RWPE2 (cell line): ENCODE data around the gene BBX.

Experiments
- ATAC-seq: fragments of 200-7000 bp; cut with Tn5 transposase; 3 replicates; pipeline ENCODE4 v1.9.1; 2021; ENCODE audit warnings: low read depth
- DNase-seq: peaks from one replicate; pipeline ENCODE4 v3.0.0-alpha.2; 2020; ENCODE audit warnings: low spot score
- H3K27ac ChIP-seq: fragments of 450-650 bp; 2 replicates; pipeline ENCODE4 v1.5.1; 2017; ENCODE audit warnings: mild to moderate bottlenecking; ENCODE audit not compliant: poor library complexity, severe bottlenecking
- H3K27me3 ChIP-seq: fragments of 250-450 bp; sonication (Bioruptor Pico); 2 replicates; pipeline ENCODE4 v1.5.1; 2021; ENCODE audit warnings: mild to moderate bottlenecking, moderate library complexity; ENCODE audit not compliant: insufficient read depth, poor library complexity, severe bottlenecking
- H3K36me3 ChIP-seq: fragments of 250-450 bp; sonication (Bioruptor Pico); 2 replicates; pipeline ENCODE4 v1.5.1; 2020; ENCODE audit warnings: low read depth, mild to moderate bottlenecking, moderate library complexity
- H3K4me1 ChIP-seq: fragments of 250-450 bp; sonication (Bioruptor Pico); 2 replicates; pipeline ENCODE4 v1.5.1; 2021; ENCODE audit warnings: mild to moderate bottlenecking, moderate library complexity; ENCODE audit not compliant: insufficient read depth, poor library complexity, severe bottlenecking
- H3K4me3 ChIP-seq: fragments of 250-450 bp; sonication (Bioruptor Pico); 2 replicates; pipeline ENCODE4 v1.5.1; 2021; ENCODE audit warnings: mild to moderate bottlenecking, moderate library complexity; ENCODE audit not compliant: severe bottlenecking
- H3K9me3 ChIP-seq: fragments of 250-450 bp; sonication (Bioruptor Pico); 2 replicates; pipeline ENCODE4 v1.5.1; 2021; ENCODE audit warnings: mild to moderate bottlenecking, moderate library complexity; ENCODE audit not compliant: severe bottlenecking
- CTCF ChIP-seq: fragments of 450-650 bp; IDR thresholded peaks from one replicate; pipeline ENCODE4 v1.5.1; 2017; ENCODE audit warnings: mild to moderate bottlenecking, moderate library complexity; ENCODE audit not compliant: poor library complexity, severe bottlenecking

The BBX gene

GRCh38 chr3:107637416-107638183 lies 114.8 kb downstream of the BBX start:
- Histone ChIP-seq H3K4me3 (no peak overlapping the region), H3K36me3 (no peaks in the 10 kb centered on the region; the same call in 1 of the 2 replicates), H3K9me3 (no peaks in the 10 kb centered on the region), H3K4me1 (no peaks in the 10 kb centered on the region), H3K27ac (no peak overlapping the region), H3K27me3 (no peaks in the 10 kb centered on the region)
- DNase-seq (no peak), ATAC-seq (no peak)
- TF ChIP-seq CTCF = no peak

- Histone ChIP-seq H3K4me3 (no peak overlapping the region), H3K4me1 (peaks cover 16% of the 10 kb centered on the region), H3K27ac (no peak overlapping the region), H3K36me3 (peaks cover 12% of the 10 kb centered on the region), H3K27me3 (no peaks in the 10 kb centered on the region), H3K9me3 (no peaks in the 10 kb centered on the region)
- no peak for TF ChIP-seq CTCF
- ATAC-seq = no peak
- no peak for DNase-seq
Measured at GRCh38 chr3:107641572-107642307, 119.0 kb downstream of the BBX start.

GRCh38 chr3:107643038-107643883 lies 120.5 kb downstream of the BBX start:
- peak; percentile 33 for TF ChIP-seq CTCF
- H3K4me3 ChIP-seq = no peak overlapping the region
- ATAC-seq (0 out of 3 replicates have a peak, but pooled peaks have one; percentile 23), DNase-seq (no peak)
- H3K4me1 ChIP-seq = peaks cover 16% of the 10 kb centered on the region
- H3K27me3 ChIP-seq = no peaks in the 10 kb centered on the region
- H3K27ac ChIP-seq = no peak overlapping the region
- peaks cover 16% of the 10 kb centered on the region for H3K36me3 ChIP-seq
- H3K9me3 ChIP-seq = no peaks in the 10 kb centered on the region

GRCh38 chr3:107644631-107645030 lies 121.9 kb downstream of the BBX start:
- H3K9me3 ChIP-seq = no peaks in the 10 kb centered on the region
- TF ChIP-seq CTCF = no peak
- ATAC-seq (peak; percentile 36; the same call in 1 of the 3 replicates), DNase-seq (no peak)
- no peaks in the 10 kb centered on the region for H3K27me3 ChIP-seq
- H3K4me3 ChIP-seq = no peak overlapping the region
- H3K27ac ChIP-seq = no peak overlapping the region
- peaks cover 16% of the 10 kb centered on the region for H3K4me1 ChIP-seq
- peaks cover 16% of the 10 kb centered on the region for H3K36me3 ChIP-seq
